Nucleus accumbens (tissue), 56 donors: ENCODE measurements around the gene CACNA2D1.

ENCODE experiments used
- DNase-seq, 56 donors: peaks; one replicate each; lab custom pipeline; 2025; lab: John Stamatoyannopoulos, UW

Gene CACNA2D1

DNA sequence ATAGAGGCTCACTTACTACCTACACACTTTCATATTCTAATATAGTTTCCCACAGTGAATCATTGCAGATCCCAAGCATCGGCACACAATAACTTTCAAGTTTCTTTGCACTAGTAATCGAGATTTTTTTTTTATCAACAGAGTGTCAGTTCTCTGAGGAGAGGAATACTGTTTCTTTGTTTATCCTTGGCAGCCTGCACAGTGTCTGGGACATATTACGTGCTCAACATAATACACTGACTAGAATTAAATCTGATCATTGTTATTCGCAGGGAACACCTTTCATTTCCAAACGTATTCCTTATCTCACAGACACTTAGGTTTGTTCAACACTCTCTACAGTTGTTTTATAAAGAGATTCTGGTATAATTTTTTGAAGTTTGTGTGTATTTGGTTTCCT lies 95.3 kb downstream of the CACNA2D1 start:
- DNase-seq = no peak

DNA sequence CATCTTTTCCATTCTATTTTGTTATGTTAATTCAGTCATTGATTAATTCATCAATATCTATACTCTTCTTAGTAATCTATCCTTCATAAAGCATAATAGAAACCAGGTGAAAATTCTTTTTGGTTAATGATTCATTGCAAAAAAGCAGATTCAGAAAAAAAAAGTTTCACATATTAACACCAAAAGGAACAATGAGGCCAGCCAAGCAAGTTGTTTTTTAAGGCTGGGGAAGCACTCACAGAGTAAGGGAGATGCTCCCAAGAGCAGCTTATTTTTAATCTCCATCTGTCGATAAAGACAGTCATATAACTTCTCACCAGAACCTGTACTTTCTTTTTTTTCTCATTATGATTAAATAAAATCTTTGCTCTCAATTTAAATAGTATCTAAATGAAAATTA lies 95.8 kb downstream of the CACNA2D1 start:
- DNase-seq = no peak

DNA sequence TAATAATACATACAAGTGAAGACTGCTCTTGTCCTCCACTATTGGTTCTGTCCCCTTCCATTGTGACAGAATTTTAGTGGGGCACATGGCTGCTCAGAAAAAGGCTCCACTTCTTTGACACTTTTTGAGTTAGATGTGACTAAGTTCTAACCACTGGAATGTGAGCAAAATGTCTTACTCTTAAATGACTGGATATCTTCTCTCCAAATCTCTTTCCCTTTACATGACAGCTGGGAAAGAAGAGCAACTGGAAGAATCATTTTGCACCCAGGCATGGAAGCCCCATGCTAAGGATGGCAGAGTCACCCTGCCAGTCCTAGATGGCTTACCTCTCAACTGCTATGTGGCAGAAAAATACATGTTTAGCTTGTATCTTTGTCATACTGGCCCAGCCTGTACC lies 97.7 kb downstream of the CACNA2D1 start:
- no peak for DNase-seq

DNA sequence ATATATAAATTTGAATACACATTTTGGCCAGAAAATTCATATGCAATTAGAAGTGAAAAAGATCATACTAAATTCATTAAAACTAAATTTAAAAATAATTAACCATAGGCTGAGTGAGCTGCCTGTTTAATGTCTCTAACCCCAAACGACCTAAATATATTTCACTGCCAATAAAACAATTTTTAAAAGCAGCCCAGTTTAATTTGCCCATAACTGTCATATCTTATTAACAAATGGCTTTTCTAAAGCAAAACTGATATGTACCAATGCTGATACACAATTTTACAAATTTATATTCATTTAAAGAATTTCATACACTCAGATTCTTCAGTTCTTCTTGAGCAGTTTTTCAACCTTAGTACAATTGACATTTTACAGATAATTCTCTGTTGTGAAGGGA lies 99.9 kb downstream of the CACNA2D1 start:
- DNase-seq = no peak

DNA sequence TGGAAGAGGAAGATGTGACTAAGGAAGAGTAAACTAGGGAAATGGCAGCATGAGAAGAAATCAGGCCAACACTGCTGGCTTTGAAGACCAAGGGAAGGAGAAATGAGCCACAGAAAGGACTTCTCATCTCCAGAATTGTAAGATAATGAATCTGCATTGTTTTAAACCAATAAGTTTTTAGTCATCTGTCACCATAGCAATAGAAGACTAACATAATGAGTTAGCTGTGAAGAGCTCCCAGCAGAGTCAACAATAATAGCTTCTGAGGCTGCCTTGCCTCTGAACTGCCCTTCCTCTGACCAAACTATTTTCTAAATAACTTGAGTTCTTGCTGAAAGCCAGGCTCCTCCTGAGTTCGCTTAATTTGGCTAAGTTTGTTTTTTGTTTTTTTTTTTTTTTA lies 103.6 kb downstream of the CACNA2D1 start:
- no peak for DNase-seq

DNA sequence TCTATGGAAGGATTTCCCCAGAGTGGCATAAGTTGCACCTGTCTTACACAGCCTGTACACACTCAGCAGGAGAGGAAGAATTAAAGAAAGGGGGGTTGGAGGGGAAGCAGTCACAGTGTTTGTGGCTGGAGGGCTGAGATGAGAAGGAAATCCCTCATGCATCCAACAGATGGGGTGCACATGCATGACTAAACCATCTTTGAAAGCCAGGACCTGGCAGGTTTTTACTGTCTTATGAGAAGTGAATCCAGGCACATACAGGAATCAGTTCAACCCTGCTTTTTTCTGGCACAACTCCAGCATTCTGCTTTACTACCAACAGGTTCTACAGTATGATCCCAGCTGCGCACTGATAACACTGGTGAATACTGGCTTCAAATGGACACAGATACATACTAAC lies 107.7 kb downstream of the CACNA2D1 start:
- DNase-seq = no peak

DNA sequence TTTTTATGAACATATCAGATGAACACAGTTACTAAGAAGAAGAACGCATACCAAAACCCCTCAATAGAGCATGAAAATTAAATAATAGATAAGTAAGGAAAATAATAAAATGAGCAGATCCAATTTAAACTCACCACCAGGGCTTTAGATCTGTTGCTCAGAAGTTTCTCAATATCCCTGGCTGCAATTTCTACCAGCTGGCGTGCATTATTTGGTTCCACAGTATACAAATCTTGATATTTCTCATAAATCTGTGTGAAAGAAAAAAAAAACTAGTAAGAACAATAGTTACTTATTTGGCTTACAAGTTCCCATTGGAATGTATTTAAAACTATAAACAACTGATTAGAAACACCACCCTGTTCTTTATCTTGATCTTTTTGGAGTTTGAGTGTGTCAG lies 108.6 kb downstream of the CACNA2D1 start:
- no peak for DNase-seq

DNA sequence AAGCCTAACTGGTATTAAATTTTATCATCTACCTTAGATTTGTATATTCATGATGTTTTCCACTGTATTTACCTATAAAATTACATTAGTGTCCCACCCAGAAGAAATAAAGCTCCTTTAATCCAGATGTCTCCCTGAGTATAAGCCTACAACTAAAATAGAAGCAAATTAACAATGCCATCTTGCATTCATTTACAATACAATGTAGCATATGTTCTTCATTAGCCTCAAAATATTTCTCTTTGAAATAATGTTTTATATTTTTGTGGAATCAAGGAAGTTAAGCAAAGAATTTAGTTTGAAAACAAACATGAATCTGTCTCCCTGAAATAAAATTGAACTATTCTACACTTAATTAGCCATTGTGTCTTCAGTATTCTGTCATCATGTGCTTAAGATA lies 112.3 kb downstream of the CACNA2D1 start:
- DNase-seq = no peak

DNA sequence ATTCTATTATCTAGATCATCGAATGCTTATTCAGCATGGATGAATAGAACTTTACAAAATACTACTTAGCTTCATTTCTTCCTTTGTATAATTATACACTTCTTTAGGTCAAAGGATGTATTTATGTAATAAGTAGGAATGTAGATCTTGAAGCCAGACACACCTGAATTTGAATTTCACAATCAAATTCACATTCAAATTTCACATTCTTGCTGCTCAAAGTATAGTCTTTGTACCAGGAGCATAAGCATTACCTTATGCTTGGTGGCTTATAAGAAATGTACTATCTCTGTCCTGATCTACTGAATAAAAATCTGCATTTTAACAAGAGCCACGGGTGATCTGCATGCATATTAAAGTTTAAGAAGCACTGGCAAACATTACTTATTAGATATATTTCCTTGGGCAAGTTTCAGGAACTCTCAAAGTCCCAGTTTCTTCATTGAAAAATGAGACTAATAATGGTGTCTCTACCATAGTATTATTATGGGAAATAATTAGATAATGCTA lies 112.8 kb downstream of the CACNA2D1 start:
- no peak for DNase-seq

DNA sequence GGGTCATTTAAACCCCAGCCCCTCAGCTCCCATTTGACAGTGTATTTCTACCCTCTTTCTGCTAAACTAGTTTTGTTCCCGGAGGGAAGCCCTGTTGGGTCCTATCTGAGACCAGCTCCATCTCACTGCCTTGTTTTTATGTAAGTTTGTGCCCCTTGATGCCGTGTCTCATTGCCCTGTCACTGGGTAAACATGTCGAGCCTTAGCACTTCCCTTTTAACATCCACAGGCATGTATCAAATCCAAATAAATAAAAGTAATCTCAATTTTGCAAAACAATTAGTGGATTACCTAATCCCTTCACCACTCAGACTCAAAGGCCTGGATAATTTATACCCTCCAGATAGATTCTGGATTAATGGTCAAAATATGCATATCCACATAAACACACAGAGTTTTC lies 115.7 kb downstream of the CACNA2D1 start:
- no peak for DNase-seq

DNA sequence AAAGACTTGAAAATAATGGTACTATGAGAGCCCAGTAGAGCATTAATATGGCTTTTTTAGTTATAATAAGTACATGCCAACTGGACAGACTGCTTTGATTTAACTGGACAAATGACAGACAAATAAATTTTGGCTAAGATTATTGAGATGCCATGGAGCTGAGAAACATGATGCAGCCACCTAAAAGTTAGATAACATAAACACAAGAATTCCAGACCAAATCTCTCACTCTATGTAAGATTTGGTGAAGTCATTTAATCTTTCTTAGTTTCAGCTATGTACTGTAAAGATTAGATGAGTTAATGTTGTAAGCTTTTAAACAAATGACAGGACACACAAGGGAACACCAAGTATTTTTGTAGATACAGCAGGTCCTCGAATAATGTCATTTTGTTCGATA lies 118.2 kb downstream of the CACNA2D1 start:
- DNase-seq = no peak

DNA sequence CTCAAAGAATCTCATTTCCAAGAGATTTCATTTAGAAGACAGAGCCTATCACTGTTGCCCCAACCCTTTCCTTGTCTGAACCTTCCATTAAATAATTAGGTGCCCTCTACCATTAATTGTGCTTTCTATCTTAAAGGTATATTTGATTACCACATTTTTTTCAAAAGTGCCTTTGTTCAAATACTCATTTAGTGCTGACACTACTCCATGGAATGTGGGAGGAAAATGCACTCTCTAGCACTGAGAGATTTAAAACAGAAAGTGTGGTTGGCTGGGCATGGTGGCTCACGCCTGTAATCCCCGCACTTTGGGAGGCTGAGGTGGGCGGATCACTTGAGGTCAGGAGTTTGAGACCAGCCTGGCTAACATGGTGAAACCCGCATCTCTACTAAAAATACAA lies 119.8 kb downstream of the CACNA2D1 start:
- no peak for DNase-seq

DNA sequence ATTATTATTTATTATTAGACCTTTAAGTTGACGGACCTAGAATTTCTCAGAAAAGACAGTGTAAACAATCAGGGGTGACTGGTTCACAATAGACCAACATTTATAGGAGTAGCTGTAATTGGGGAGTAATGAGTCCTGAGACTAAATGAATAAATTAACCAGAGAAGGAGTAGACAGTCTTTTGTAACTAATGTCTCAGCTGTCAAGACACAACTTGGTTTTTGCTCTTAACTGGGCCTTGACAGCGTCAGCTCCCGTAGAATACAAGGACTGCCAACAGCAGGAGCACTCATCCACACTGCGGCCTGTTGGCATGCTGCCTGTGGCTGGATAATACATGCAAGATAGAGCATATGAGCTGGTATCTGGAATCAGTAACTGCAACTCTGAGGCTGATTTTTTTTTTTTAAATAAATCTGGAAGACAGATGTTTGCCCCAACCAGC lies 123.9 kb downstream of the CACNA2D1 start:
- peak in 51 of 56 donors; percentile 6 to 95 (median 50) for DNase-seq

DNA sequence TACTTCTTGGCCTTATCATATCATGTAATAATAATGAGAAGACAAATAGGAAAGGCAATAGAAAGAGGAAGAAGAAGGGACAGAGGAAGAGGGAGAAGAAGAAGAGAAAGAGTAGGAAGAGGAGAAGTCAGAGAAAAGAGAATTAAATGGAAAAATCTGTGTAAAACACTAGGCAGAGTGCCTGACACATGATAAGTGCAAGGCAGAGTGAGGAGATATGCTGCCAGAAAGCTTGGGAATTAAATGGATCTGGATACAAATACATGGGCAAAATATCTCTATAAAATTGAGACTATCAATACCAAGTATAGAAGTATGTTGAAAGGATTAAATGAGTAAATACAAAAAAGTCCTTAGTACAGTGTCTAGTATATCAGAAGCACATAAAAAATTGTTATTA lies 124.8 kb downstream of the CACNA2D1 start:
- DNase-seq = no peak

DNA sequence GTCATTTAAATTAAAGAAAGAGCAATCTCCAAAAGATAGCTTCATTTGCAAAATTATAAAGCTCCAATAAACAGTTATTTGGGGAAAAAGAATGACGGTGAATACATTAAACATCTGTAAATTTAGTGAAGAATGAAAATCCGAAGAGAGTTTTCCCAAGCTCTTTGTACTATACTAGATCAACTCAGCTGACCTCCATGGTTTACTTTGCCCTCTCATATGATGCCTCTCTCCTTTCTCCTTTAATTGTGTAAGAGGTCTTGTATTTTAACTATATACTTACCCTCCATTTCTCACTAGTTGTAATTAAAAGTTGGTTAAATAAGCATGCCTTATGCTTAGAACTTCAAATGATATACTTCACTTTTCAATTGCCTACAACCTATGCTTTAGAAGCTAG lies 125.8 kb downstream of the CACNA2D1 start:
- DNase-seq = no peak

DNA sequence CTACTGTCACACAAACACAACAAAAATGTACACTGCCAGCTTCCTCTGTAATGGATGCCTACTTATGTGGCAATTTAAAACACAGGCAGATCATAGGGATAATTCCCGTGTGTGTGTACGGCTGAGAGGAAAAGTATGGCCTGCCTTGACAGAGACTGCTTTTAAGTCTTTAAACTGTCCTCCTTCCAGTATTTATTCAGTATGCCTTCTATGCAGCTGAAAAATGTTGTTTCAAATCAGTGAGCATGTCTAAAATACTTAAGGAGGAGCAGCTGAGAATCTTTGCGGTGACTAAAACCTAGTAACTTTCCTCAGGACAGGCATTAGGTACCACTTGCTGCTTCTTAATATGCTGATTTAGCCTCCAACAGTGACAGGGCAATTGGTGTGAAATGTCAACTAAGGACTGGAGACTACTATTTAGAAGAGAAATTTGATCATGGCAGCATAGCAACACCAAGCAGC lies 126.3 kb downstream of the CACNA2D1 start:
- no peak for DNase-seq

DNA sequence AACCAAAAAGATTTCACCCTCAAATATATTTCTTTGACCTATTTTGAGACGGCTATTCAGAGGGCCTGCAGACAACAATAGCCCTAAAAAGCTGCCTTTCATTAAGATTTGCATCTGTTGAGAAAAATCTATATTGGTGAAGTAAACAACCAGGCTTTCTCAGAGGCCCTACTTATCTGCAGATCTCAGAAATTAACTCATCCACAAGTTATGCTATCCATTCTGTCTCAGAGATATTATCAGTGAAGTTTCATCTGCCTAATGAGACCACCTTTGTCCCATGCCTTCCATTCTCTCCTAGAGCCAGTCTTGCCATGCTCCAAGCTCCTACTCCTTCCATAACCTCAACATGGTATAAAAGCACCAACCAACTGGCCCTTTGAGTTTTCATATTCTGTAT lies 130.3 kb downstream of the CACNA2D1 start:
- no peak for DNase-seq

DNA sequence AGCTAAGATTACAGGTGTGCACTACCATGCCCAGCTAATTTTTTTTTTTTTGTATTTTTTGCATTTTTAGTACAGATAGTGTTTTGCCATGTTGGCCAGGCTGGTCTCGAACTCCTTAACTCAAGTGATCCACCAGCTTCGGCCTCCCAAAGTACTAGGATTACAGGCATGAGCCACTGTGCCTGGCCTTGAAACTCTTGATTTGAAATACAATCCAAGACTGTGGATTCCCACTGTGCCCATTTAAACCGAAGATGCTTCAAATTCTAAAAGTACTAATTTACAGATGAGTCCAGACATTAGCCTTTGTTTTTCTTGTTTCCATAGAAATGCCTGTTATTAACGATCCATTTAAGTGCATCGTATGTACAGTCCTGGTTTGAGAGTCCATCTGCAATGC lies 130.9 kb downstream of the CACNA2D1 start:
- DNase-seq = no peak

DNA sequence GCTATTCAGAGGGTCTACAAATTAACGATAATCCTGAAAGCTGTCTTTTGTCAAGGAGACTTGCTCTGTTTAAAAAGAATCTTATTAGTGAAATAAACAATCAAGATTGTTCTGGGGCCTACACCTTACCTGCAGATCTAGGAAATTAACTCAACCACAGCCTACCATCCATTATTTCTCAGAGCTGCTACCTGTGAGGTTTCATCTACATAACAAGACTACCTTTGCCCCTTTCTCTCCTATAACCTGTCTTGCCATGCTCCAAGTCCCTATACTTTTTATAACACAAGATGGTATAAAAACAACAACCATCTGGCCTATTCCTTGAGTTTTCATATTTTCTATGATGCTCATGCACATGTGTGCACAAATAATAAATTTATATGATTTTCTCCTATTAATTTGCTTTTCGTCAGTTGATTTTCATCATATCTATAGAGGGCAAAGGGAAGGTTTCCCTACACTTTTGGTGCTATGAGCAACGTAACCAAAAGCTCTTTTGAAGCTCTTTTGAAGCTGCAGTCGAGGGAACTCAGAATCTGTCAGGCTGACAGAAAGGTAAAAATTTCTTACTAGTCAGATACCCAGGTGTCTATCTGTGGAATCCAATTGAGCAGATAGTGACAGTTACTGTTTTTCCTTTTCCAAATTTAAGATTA lies 138.1 kb downstream of the CACNA2D1 start:
- no peak for DNase-seq

DNA sequence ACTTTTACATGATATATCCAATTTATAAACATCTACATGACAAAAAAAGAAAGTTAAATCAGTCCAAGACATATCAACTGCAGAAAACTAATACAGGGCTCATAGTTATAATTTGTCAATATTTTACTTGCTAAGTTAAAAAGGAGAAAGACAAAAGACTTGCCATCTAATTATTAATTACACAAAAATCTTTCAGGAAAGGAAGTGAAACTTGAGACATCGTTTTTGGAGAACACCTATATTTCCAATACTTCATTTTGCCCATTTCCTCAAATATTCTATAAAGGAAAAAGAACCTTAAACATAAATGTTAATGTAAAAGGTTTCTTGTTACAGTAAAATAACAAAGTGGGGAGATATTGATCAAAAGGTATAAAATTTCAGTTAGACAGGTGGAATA lies 148.7 kb downstream of the CACNA2D1 start:
- no peak for DNase-seq

DNA sequence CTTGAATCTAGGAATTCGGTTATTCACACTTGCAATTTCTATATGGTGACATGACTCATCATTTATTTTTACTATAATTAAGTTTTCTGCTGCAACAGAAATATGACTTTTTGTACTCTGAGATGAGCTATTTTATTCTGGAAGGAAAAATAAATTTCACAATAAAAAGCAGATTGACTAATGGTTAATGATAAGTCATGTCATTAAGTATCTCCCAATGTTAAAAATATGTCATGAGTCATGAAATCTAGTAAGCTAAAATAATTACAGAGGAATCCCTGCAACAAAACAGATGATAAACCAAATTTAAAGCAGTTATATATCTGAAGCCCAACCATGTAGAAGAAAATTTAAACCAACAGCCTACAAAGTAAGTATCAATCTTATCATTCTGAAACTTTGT lies 149.2 kb downstream of the CACNA2D1 start:
- DNase-seq = no peak

DNA sequence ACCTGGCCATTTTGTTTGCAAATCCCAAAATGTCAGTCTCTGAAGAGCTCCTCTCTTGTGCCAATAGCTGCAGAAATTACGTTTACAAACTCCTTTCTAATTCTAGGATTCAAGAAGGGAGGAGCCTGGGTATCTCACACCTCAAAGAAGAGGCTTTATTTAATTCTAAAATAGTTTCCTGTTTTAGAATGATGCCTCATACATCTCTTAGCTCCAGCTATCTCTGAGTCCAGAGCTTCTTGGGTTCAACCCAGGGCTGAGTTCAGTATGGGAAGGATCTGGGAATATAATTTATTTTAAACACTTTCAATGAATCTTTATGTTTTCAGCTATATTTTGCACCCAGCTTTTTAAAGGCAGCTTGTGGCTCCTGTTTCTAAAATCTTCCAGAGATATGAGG lies 150.1 kb downstream of the CACNA2D1 start:
- DNase-seq = no peak

DNA sequence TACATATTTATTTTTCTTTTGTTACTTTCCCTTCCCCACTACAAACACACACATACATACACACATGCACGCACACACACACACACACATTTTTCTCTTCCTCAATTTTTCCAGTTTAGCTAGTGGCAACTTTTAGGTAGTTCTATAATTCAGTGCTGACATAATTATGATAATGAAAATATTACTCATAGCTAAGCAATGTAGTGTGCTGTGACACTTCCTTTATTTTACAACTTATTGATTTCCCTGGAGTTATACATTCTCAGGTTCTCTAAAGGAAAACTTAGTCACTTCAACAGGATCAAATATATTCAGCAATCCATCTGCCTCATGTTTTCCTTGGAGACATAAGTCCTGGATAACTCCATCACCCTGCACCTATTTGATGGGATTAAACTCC lies 151.6 kb downstream of the CACNA2D1 start:
- no peak for DNase-seq
